ENCODE data around the gene AGPAT2.

AGPAT2 gene

GRCh38 chr9:136694163-136694871 is 7.1 kb upstream of the AGPAT2 start:
- Histone ChIP-seq H3K27me3 (no peaks in the 10 kb centered on the region), H3K4me1 (ENCODE audit: control insufficient read depth in 1 of 2, insufficient read depth in 1 of 2, low read depth in 1 of 2, low read length in 1 of 2) (peaks cover 43 to 54% of the 10 kb centered on the region in 2 experiments), H3K9me3 (no peaks in the 10 kb centered on the region), H3K36me3 (no peaks in the 10 kb centered on the region), H3K4me3 (ENCODE audit: low read depth in 1 of 2, low read length in 1 of 2) (no peak overlapping the region), H3K27ac (no peak overlapping the region)
- peak; percentile 79 for TF ChIP-seq CTCF (IDR thresholded peaks at IDR 0.05)

GRCh38 chr9:136693490-136694162 is 6.4 kb upstream of the AGPAT2 start:
- Histone ChIP-seq H3K4me1 (ENCODE audit: control insufficient read depth in 1 of 2, insufficient read depth in 1 of 2, low read depth in 1 of 2, low read length in 1 of 2) (peaks cover 36 to 47% of the 10 kb centered on the region in 2 experiments), H3K27me3 (no peaks in the 10 kb centered on the region), H3K9me3 (no peaks in the 10 kb centered on the region), H3K27ac (no peak overlapping the region), H3K36me3 (no peaks in the 10 kb centered on the region), H3K4me3 (ENCODE audit: low read depth in 1 of 2, low read length in 1 of 2) (no peak overlapping the region)
- TF ChIP-seq CTCF (IDR thresholded peaks at IDR 0.05), result no peak

- Histone ChIP-seq H3K27me3 (no peaks in the 10 kb centered on the region), H3K4me1 (ENCODE audit: control insufficient read depth in 1 of 2, insufficient read depth in 1 of 2, low read depth in 1 of 2, low read length in 1 of 2) (peaks cover 35 to 45% of the 10 kb centered on the region in 2 experiments), H3K27ac (no peak overlapping the region), H3K4me3 (ENCODE audit: low read depth in 1 of 2, low read length in 1 of 2) (no peak overlapping the region), H3K36me3 (no peaks in the 10 kb centered on the region), H3K9me3 (no peaks in the 10 kb centered on the region)
- no peak for TF ChIP-seq CTCF (IDR thresholded peaks at IDR 0.05)
These were observed 5.9 kb upstream of the AGPAT2 start for GRCh38 chr9:136693135-136693489.

- Histone ChIP-seq H3K4me1 (ENCODE audit: control insufficient read depth in 1 of 2, insufficient read depth in 1 of 2, low read depth in 1 of 2, low read length in 1 of 2) (peaks cover 32 to 45% of the 10 kb centered on the region in 2 experiments), H3K36me3 (no peaks in the 10 kb centered on the region), H3K4me3 (ENCODE audit: low read depth in 1 of 2, low read length in 1 of 2) (no peak overlapping the region), H3K27ac (no peak overlapping the region), H3K9me3 (no peaks in the 10 kb centered on the region), H3K27me3 (no peaks in the 10 kb centered on the region)
- TF ChIP-seq CTCF (IDR thresholded peaks at IDR 0.05), result no peak
These were observed 5.2 kb upstream of the AGPAT2 start for GRCh38 chr9:136692185-136693134.

- TF ChIP-seq CTCF (IDR thresholded peaks at IDR 0.05), result no peak
- no peaks in the 10 kb centered on the region for H3K27me3 ChIP-seq
These were observed 4.3 kb upstream of the AGPAT2 start for GRCh38 chr9:136691316-136692184.

More at GRCh38 chr9:136691316-136692184, 4.3 kb upstream of the AGPAT2 start:
- Histone ChIP-seq H3K9me3 (no peaks in the 10 kb centered on the region), H3K27ac (no peak overlapping the region), H3K36me3 (no peaks in the 10 kb centered on the region), H3K4me3 (ENCODE audit: low read depth in 1 of 2, low read length in 1 of 2) (no peak overlapping the region), H3K4me1 (ENCODE audit: control insufficient read depth in 1 of 2, insufficient read depth in 1 of 2, low read depth in 1 of 2, low read length in 1 of 2) (peaks cover 25 to 39% of the 10 kb centered on the region in 2 experiments)
